GM12878 (cell line): Measurements from ENCODE around the gene SULT1A2.

ENCODE experiments used
- CTCF ChIP-seq, 3 experiments: IDR thresholded peaks in 2 of 3; conservative IDR thresholded peaks in 1 of 3; 2 replicates each; pipeline ENCODE4 v1.5.1; 2011; ENCODE audit warnings: low read depth in 3 of 3, low read length in 3 of 3, mild to moderate bottlenecking in 3 of 3, control low read depth in 2 of 3, moderate library complexity in 2 of 3, inconsistent platforms in 1 of 3, mixed read lengths in 1 of 3; ENCODE audit not compliant: control insufficient read depth in 2 of 3, insufficient read depth in 1 of 3; ENCODE audit errors: extremely low read depth in 1 of 3
- CUX1 ChIP-seq: IDR thresholded peaks from 2 replicates; pipeline ENCODE4 v1.6.1; 2012; ENCODE audit warnings: improper control_type of control experiment, low read depth, low read length; ENCODE audit not compliant: insufficient replicate concordance
- EZH2 ChIP-seq: IDR thresholded peaks from 2 replicates; pipeline ENCODE4 v1.6.1; 2012; ENCODE audit warnings: low read depth, mild to moderate bottlenecking, control low read depth, inconsistent platforms, low read length, borderline replicate concordance; ENCODE audit not compliant: control insufficient read depth
- HDAC6 ChIP-seq: fragments of 200-600 bp; sonication (generic); IDR thresholded peaks from one replicate; pipeline ENCODE4 v1.8.0; 2017; ENCODE audit warnings: antibody characterized with exemption; ENCODE audit not compliant: unreplicated experiment
- POLR2A ChIP-seq: IDR thresholded peaks from 2 replicates; pipeline ENCODE4 v1.6.1; 2011; ENCODE audit warnings: low read depth, mild to moderate bottlenecking, low read length
- POLR2AphosphoS5 ChIP-seq: IDR thresholded peaks from 2 replicates; pipeline ENCODE4 v1.6.1; 2011; ENCODE audit warnings: mild to moderate bottlenecking, low read length, inconsistent platforms
- REST ChIP-seq: IDR thresholded peaks from 2 replicates; pipeline ENCODE4 v1.6.1; 2012; ENCODE audit warnings: mild to moderate bottlenecking, low read depth, low read length
- SUPT20H ChIP-seq: IDR thresholded peaks from 2 replicates; pipeline ENCODE4 v1.6.1; 2011; ENCODE audit warnings: low read depth, mild to moderate bottlenecking, low read length, moderate library complexity, borderline replicate concordance; ENCODE audit not compliant: control insufficient read depth
- TARDBP ChIP-seq: IDR thresholded peaks from 2 replicates; pipeline ENCODE4 v1.6.1; 2016; ENCODE audit warnings: borderline replicate concordance
- USF2 ChIP-seq: IDR thresholded peaks from 2 replicates; pipeline ENCODE4 v1.6.1; 2011; ENCODE audit warnings: low read depth, low read length, improper control_type of control experiment, borderline replicate concordance
- ZBTB4 ChIP-seq: fragments of 450-650 bp; formaldehyde crosslinking; IDR thresholded peaks from 2 replicates; pipeline ENCODE4 v1.4.0; 2022; ENCODE audit warnings: mild to moderate bottlenecking, moderate library complexity

- TF ChIP-seq EZH2 (no peak), ZBTB4 (CRISPR knock-in tag) (no peak), SUPT20H (no peak), POLR2A (no peak), CTCF (IDR thresholded peaks at IDR 0.05 in 2 of 3, conservative IDR thresholded peaks at IDR 0.05 in 1 of 3; ENCODE audit: control insufficient read depth in 2 of 3, extremely low read depth in 1 of 3, insufficient read depth in 1 of 3, low read depth in 3 of 3, low read length in 3 of 3) (no peak), POLR2AphosphoS5 (no peak), HDAC6 (no peak), TARDBP (no peak), CUX1 (no peak), REST (no peak), USF2 (no peak)
These were observed 5.5 kb downstream of the SULT1A2 start for GRCh38 chr16:28591355-28591754.
